ENCODE results near the gene IDH3G. TPM values are rescaled to one million over a fixed set of nuclear protein-coding genes. Genes with fewer than 3 reads are reported as not detected.

The IDH3G gene
- 65.0 and 70.2 TPM in 2 replicates for total RNA-seq

GRCh38 chrX:153794018-153794896, at the start of gene IDH3G, which contains the start of gene SSR4:
Gene IDH3G (minus strand): TSS chrX:153794375. CDS start chrX:153794326, 49 bp downstream.
Gene SSR4 (plus strand): TSS chrX:153794668. CDS start chrX:153794688, 20 bp downstream.

GRCh38 chrX:153829799-153830639, 35.8 kb upstream of the IDH3G start, which contains the start of gene PDZD4:
Gene PDZD4 (minus strand): TSS chrX:153830544. CDS start chrX:153830298, 246 bp downstream.

GRCh38 chrX:153780678-153781427, 13.3 kb downstream of the IDH3G start, which contains the start of gene SRPK3:
Gene SRPK3 (plus strand): TSS chrX:153781041. CDS start chrX:153781087, 46 bp downstream.

GRCh38 chrX:153763989-153764755, 30.0 kb downstream of the IDH3G start, which contains the start of gene PLXNB3:
Gene PLXNB3 (plus strand): TSS chrX:153764249. CDS start chrX:153765536, 1,287 bp downstream.

Other genes with a start within 250 kb of the IDH3G start
- gene CCNQ, start 195.2 kb downstream of the IDH3G start, total RNA-seq, result 34.4 and 50.3 TPM in 2 replicates
- 5.4 and 5.9 TPM in 2 replicates for gene DUSP9, start 147.2 kb downstream of the IDH3G start, total RNA-seq
- gene PNCK, start 120.6 kb downstream of the IDH3G start, total RNA-seq, result 1.2 and 1.5 TPM in 2 replicates
- 47.9 and 56.6 TPM in 2 replicates for gene SLC6A8, start 106.4 kb downstream of the IDH3G start, total RNA-seq
- 164 and 185 TPM in 2 replicates for gene BCAP31, start 70.0 kb downstream of the IDH3G start, total RNA-seq
- 3.3 and 4.5 TPM in 2 replicates for gene ABCD1, start 69.5 kb downstream of the IDH3G start, total RNA-seq
- gene PLXNB3, start 30.1 kb downstream of the IDH3G start, total RNA-seq, result 7.3 and 9.0 TPM in 2 replicates
- 0.07 TPM in 1 of 2 replicates, not detected in the other for gene SRPK3, start 13.3 kb downstream of the IDH3G start, total RNA-seq
- gene SSR4, start 293 bp upstream of the IDH3G start, total RNA-seq, result 129 and 259 TPM in 2 replicates
- gene PDZD4, start 36.2 kb upstream of the IDH3G start, total RNA-seq, result 0.14 TPM in 1 of 2 replicates, not detected in the other
- gene L1CAM, start 91.8 kb upstream of the IDH3G start, total RNA-seq, result 1.3 and 1.6 TPM in 2 replicates
- gene AVPR2, start 110.3 kb upstream of the IDH3G start, total RNA-seq, result not detected in 2 replicates
- gene ARHGAP4, start 131.9 kb upstream of the IDH3G start, total RNA-seq, result 1.2 and 7.0 TPM in 2 replicates
- gene NAA10, start 140.7 kb upstream of the IDH3G start, total RNA-seq, result 149 and 176 TPM in 2 replicates
- 0.09 and 0.21 TPM in 2 replicates for gene RENBP, start 150.3 kb upstream of the IDH3G start, total RNA-seq
- 35.4 and 50.1 TPM in 2 replicates for gene HCFC1, start 177.4 kb upstream of the IDH3G start, total RNA-seq
- gene TMEM187, start 178.4 kb upstream of the IDH3G start, total RNA-seq, result 10.3 and 12.4 TPM in 2 replicates
- 104 and 110 TPM in 2 replicates for gene IRAK1, start 225.5 kb upstream of the IDH3G start, total RNA-seq